Measurements from ENCODE around the gene AFF3. TPM values are rescaled to one million over a fixed set of nuclear protein-coding genes. Genes with fewer than 3 reads are reported as not detected.

Gene AFF3
- total RNA-seq, 1 experiment from 2014 or later = 3.0 TPM

- peak; percentile 12 for DNase-seq (ENCODE audit: low read depth)
Observed at GRCh38 chr2:99640635-99641151, 501.7 kb downstream of the AFF3 start.

GRCh38 chr2:99638791-99639190 lies 503.6 kb downstream of the AFF3 start:
- DNase-seq (ENCODE audit: low read depth) = no peak

GRCh38 chr2:99637159-99637697 lies 505.2 kb downstream of the AFF3 start:
- DNase-seq (ENCODE audit: low read depth) = no peak

GRCh38 chr2:99636144-99637034 lies 506.0 kb downstream of the AFF3 start:
- DNase-seq (ENCODE audit: low read depth) = peak; percentile 67

GRCh38 chr2:99635710-99636109 lies 506.7 kb downstream of the AFF3 start:
- no peak for DNase-seq (ENCODE audit: low read depth)

- no peak for DNase-seq (ENCODE audit: low read depth)
Observed at GRCh38 chr2:99634234-99634633, 508.2 kb downstream of the AFF3 start.

- DNase-seq (ENCODE audit: low read depth) = no peak
Observed at GRCh38 chr2:99631700-99632099, 510.7 kb downstream of the AFF3 start.

- no peak for DNase-seq (ENCODE audit: low read depth)
Observed at GRCh38 chr2:99629320-99629719, 513.1 kb downstream of the AFF3 start.

GRCh38 chr2:99626158-99626557 lies 516.2 kb downstream of the AFF3 start:
- no peak for DNase-seq (ENCODE audit: low read depth)

- DNase-seq (ENCODE audit: low read depth) = no peak
Observed at GRCh38 chr2:99624677-99625076, 517.7 kb downstream of the AFF3 start.

GRCh38 chr2:99623613-99624012 lies 518.8 kb downstream of the AFF3 start:
- no peak for DNase-seq (ENCODE audit: low read depth)

- no peak for DNase-seq (ENCODE audit: low read depth)
Observed at GRCh38 chr2:99623035-99623434, 519.4 kb downstream of the AFF3 start.

- no peak for DNase-seq (ENCODE audit: low read depth)
Observed at GRCh38 chr2:99622534-99622933, 519.9 kb downstream of the AFF3 start.

GRCh38 chr2:99621774-99622173 lies 520.6 kb downstream of the AFF3 start:
- no peak for DNase-seq (ENCODE audit: low read depth)

- no peak for DNase-seq (ENCODE audit: low read depth)
Observed at GRCh38 chr2:99621106-99621505, 521.3 kb downstream of the AFF3 start.

GRCh38 chr2:99619151-99619550 lies 523.2 kb downstream of the AFF3 start:
- DNase-seq (ENCODE audit: low read depth) = no peak

- DNase-seq (ENCODE audit: low read depth) = no peak
Observed at GRCh38 chr2:99618579-99619097, 523.8 kb downstream of the AFF3 start.

- no peak for DNase-seq (ENCODE audit: low read depth)
Observed at GRCh38 chr2:99617811-99618210, 524.6 kb downstream of the AFF3 start.

- peak; percentile 25 for DNase-seq (ENCODE audit: low read depth)
Observed at GRCh38 chr2:99615247-99615771, 527.1 kb downstream of the AFF3 start.

GRCh38 chr2:99613980-99614379 lies 528.4 kb downstream of the AFF3 start:
- peak; percentile 35 for DNase-seq (ENCODE audit: low read depth)

GRCh38 chr2:99611786-99612185 lies 530.6 kb downstream of the AFF3 start:
- no peak for DNase-seq (ENCODE audit: low read depth)

GRCh38 chr2:99611034-99611433 lies 531.4 kb downstream of the AFF3 start:
- no peak for DNase-seq (ENCODE audit: low read depth)
